ENCODE measurements around the gene SLC9A3.

SLC9A3 gene

DNA sequence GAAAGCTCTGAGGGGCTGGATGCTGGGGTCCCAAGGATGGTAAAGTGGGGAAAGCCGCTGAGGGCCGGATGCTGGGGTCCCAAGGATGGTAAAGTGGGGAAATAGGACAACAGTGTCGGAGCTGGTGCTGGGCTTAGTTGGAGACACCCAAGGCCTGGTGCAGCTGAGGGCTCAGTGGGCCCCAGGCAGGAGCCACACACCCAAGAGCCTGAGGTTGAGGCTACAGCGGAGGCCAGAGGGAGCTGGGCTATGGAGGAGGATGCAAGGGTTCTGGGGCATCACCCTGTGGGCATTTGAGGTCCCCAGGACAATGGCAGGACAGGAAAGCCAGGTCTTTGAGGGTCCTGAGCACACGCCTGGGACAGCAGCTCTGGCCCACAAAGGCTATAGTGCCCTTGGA lies 19.1 kb upstream of the SLC9A3 start:
- H3K4me3 ChIP-seq (replicated peaks; ENCODE audit: low read depth, low read length) = no peak overlapping the region
- no peaks in the 10 kb centered on the region for H3K36me3 ChIP-seq (ENCODE audit: control insufficient read depth, insufficient read depth, low read length)
- no peak for DNase-seq (ENCODE audit: extremely low read depth, insufficient read length)
- TF ChIP-seq, protein P1, sequence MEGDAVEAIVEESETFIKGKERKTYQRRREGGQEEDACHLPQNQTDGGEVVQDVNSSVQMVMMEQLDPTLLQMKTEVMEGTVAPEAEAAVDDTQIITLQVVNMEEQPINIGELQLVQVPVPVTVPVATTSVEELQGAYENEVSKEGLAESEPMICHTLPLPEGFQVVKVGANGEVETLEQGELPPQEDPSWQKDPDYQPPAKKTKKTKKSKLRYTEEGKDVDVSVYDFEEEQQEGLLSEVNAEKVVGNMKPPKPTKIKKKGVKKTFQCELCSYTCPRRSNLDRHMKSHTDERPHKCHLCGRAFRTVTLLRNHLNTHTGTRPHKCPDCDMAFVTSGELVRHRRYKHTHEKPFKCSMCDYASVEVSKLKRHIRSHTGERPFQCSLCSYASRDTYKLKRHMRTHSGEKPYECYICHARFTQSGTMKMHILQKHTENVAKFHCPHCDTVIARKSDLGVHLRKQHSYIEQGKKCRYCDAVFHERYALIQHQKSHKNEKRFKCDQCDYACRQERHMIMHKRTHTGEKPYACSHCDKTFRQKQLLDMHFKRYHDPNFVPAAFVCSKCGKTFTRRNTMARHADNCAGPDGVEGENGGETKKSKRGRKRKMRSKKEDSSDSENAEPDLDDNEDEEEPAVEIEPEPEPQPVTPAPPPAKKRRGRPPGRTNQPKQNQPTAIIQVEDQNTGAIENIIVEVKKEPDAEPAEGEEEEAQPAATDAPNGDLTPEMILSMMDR (IDR thresholded peaks at IDR 0.05; ENCODE audit: insufficient read depth, low read length, poor library complexity, severe bottlenecking) = no peak
- H3K27me3 ChIP-seq (replicated peaks; ENCODE audit: control insufficient read depth, insufficient read depth, low read length) = no peaks in the 10 kb centered on the region; the same call in 1 of the 2 replicates

DNA sequence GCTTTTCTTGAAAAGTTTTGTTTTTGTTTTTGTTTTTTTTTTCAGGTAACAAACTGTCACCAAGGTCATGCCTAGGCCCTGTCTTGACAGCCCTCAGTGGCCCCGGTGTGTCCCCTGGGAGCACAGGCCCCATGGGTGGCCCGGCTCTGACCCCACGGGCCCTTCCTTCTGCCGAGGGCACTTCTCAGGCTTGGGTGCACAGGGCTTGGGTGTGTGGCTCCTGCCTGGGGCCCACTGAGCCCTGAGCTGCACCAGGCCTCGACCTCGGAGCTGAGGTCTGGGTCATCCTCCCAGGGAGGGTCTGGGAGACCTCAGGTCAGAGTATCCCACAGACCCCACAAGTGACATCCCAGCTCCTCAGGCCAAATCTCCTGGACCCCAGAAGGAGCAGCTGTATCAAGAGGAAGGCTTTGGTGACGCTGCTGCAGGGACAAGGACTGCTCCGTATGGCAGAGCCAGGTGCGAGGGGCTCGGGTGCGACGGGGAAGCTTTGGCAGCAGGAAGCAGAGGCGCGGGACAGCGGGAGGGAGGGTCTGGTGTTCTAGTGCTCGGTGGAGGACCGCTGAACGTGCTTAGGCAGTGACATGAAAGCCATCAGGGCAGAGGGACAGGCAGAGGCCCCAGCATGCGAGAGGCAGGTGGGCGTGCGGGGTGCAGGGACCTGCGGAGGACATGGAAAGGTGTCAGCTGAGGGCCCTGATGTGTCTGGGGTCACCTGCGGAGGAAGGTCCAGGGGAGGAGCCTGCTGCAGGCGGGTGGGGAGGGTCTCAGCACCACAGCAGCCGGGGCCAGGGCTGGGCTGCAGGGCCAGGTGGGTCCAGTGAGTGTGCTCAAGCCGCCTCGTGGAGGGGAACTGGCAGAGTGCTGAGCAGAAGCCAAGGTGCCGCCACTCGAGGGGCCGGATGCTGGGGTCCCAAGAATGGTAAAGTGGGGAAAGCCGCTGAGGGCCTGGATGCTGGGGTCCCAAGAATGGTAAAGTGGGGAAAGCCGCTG lies 18.4 kb upstream of the SLC9A3 start:
- Histone ChIP-seq H3K27me3 (replicated peaks; ENCODE audit: control insufficient read depth, insufficient read depth, low read length) (no peaks in the 10 kb centered on the region; the same call in 1 of the 2 replicates), H3K4me3 (replicated peaks; ENCODE audit: low read depth, low read length) (no peak overlapping the region), H3K36me3 (ENCODE audit: control insufficient read depth, insufficient read depth, low read length) (no peaks in the 10 kb centered on the region)
- TF ChIP-seq, protein P1 (IDR thresholded peaks at IDR 0.05; ENCODE audit: insufficient read depth, low read length, poor library complexity, severe bottlenecking) = no peak
- no peak for DNase-seq (ENCODE audit: extremely low read depth, insufficient read length)

DNA sequence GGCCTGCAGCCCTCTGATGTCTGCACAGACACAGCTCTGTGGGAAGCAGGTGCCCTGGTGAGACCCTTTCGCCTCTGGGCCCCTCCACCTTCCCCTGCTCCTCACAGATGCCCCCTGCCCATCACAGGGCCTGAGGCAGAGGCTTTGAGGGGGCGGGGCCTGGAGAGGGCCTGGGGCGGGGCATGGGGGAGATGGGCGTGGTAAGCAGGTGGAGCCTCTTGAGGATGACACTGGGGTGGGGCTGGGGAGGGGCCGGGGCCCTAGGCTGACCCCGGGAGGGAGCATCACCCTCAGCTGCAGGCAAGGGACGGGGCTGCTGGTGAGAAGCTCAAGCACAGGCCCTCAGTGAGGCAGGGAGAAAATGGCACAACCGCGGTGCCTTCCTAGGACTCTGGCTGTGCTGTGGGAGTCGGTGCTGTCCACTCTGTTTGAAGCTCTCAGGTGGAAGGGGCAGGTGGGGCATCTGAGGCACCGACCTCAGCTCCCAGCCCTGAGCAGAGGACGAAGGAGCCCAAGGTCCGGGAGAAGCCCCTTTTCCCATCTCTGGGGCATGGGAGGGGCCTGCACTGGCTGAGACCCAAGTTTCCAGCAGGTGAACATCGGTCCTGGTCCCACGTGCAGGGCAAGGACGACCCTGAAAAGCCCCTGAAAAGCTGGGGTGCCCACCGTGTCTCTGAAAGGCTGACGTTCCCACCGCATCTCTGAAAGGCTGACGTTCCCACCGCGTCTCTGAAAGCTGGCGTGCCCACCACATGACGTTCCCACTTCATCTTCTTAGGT lies 17.5 kb upstream of the SLC9A3 start:
- Histone ChIP-seq H3K36me3 (ENCODE audit: control insufficient read depth, insufficient read depth, low read length) (no peaks in the 10 kb centered on the region), H3K4me3 (replicated peaks; ENCODE audit: low read depth, low read length) (no peak overlapping the region), H3K27me3 (replicated peaks; ENCODE audit: control insufficient read depth, insufficient read depth, low read length) (no peaks in the 10 kb centered on the region; the same call in 1 of the 2 replicates)
- no peak for DNase-seq (ENCODE audit: extremely low read depth, insufficient read length)
- TF ChIP-seq, protein P1 (IDR thresholded peaks at IDR 0.05; ENCODE audit: insufficient read depth, low read length, poor library complexity, severe bottlenecking) = no peak

DNA sequence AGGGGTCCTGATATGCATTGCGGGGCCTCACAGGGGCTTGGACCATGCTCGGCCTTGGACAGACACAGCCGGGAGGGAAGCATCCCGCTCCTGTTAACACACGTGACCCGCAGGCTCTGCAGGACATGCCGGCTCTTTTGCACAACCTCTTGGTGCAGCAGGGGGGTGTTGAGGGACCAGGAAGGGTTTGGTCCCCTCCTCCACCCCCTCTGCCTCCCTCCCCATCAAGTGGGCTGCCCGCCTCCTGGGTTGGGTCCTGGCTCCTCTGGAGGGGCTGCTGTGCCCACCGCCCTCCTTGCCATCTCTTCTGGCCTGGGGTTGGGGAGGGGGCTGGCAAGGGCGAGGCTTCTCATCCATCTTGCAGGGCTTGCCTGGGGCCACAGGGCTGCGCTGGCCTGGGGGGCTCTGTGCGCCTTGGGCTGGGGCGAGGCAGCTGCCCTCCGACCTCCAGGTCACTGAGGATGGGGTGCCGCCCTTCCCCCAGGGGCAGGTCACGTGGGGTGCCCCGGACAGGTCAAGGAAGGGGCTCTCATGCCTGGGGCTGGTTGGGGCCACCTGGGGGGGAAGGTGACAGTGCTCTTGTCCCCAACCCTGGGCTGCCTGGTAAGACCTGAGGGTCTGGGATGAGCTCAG lies 16.8 kb upstream of the SLC9A3 start:
- TF ChIP-seq, protein P1 (IDR thresholded peaks at IDR 0.05; ENCODE audit: insufficient read depth, low read length, poor library complexity, severe bottlenecking) = no peak
- DNase-seq (ENCODE audit: extremely low read depth, insufficient read length) = no peak
- Histone ChIP-seq H3K36me3 (ENCODE audit: control insufficient read depth, insufficient read depth, low read length) (no peaks in the 10 kb centered on the region), H3K4me3 (replicated peaks; ENCODE audit: low read depth, low read length) (no peak overlapping the region), H3K27me3 (replicated peaks; ENCODE audit: control insufficient read depth, insufficient read depth, low read length) (no peaks in the 10 kb centered on the region; the same call in 1 of the 2 replicates)

DNA sequence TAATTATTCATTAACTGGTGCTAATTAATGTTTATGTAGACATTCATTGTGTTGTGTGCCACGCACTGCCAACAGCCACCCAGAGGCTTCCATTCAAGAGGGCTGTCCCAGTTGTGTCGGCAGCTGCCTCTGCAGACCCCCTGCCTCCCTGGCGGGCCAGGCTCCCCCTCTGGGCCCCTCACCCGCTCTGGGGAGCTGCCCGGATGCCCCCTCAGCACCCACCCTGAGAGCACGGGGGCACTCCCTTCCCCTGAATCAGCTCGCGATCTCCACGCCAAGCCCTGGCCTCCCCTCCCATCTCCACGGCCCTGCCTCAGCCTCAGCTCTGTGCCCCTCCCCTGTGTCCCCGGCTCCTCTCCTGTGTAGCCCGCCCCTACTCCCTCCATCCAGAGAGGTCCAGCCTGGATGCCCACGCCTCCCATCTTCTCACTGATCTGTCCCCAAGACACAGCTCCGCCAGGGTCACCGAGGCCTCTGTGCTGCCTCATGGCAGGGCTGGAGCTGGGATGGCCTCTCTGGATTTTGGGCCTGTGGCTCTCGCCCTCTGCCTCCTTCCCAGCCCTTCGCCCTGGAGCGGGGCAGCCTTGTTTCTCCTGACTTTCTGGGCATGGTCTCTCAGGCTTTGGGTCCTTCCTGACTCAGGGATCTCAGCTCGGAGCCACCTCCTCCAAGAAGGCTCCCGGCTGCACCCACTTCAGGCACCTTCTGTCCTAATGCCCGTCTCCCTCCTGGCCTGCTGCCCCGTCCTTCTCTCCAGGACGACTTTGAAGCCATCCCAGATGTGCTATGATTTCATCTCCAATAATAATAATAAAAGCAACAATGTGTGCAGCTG lies 16.0 kb upstream of the SLC9A3 start:
- Histone ChIP-seq H3K4me3 (replicated peaks; ENCODE audit: low read depth, low read length) (no peak overlapping the region), H3K27me3 (replicated peaks; ENCODE audit: control insufficient read depth, insufficient read depth, low read length) (no peaks in the 10 kb centered on the region; the same call in 1 of the 2 replicates), H3K36me3 (ENCODE audit: control insufficient read depth, insufficient read depth, low read length) (no peaks in the 10 kb centered on the region)
- DNase-seq (ENCODE audit: extremely low read depth, insufficient read length) = no peak
- TF ChIP-seq, protein P1 (IDR thresholded peaks at IDR 0.05; ENCODE audit: insufficient read depth, low read length, poor library complexity, severe bottlenecking) = no peak

Data from GM06990 (cell line).